GM21360 (cell line): ENCODE results near the gene PLEKHH2.

Experiments used
- ATAC-seq: cut with Tn5 transposase; IDR thresholded peaks from one replicate; pipeline ENCODE4 v1.9.1; 2021; ENCODE audit warnings: mild to moderate bottlenecking, moderate library complexity; ENCODE audit not compliant: unreplicated experiment

Gene PLEKHH2

GRCh38 chr2:43803113-43803512 lies 166.1 kb downstream of the PLEKHH2 start:
- ATAC-seq = no peak

GRCh38 chr2:43806719-43807031 lies 169.6 kb downstream of the PLEKHH2 start:
- no peak for ATAC-seq

GRCh38 chr2:43810452-43810851 lies 173.4 kb downstream of the PLEKHH2 start:
- no peak for ATAC-seq

GRCh38 chr2:43810888-43811287 lies 173.8 kb downstream of the PLEKHH2 start:
- ATAC-seq = no peak

- ATAC-seq = no peak
These were observed 174.9 kb downstream of the PLEKHH2 start for GRCh38 chr2:43812006-43812405.

- no peak for ATAC-seq
These were observed 175.9 kb downstream of the PLEKHH2 start for GRCh38 chr2:43812947-43813346.

GRCh38 chr2:43814711-43815110 lies 177.7 kb downstream of the PLEKHH2 start:
- no peak for ATAC-seq
